ENCODE measurements around the gene NIPBL. TPM values are rescaled to one million over a fixed set of nuclear protein-coding genes. Genes with fewer than 3 reads are reported as not detected.

NIPBL gene
- polyA plus RNA-seq, 4 donors = 57.9 to 83.6 (median 73.0) TPM

- peak in 3 of 4 donors; percentile 20 to 27 (median 24) for DNase-seq (ENCODE audit: low read depth in 4 of 4, low spot score in 3 of 4)
Observed at GRCh38 chr5:36944607-36945225, 68.1 kb downstream of the NIPBL start.

- no peak for DNase-seq (ENCODE audit: low read depth in 4 of 4, low spot score in 3 of 4)
Observed at GRCh38 chr5:36945687-36946086, 69.1 kb downstream of the NIPBL start.

- DNase-seq (ENCODE audit: low read depth in 4 of 4, low spot score in 3 of 4) = no peak
Observed at GRCh38 chr5:36946101-36946500, 69.5 kb downstream of the NIPBL start.

GRCh38 chr5:36948041-36948440 lies 71.5 kb downstream of the NIPBL start:
- no peak for DNase-seq (ENCODE audit: low read depth in 4 of 4, low spot score in 3 of 4)

GRCh38 chr5:36948650-36949049 lies 72.1 kb downstream of the NIPBL start:
- no peak for DNase-seq (ENCODE audit: low read depth in 4 of 4, low spot score in 3 of 4)

- no peak for DNase-seq (ENCODE audit: low read depth in 4 of 4, low spot score in 3 of 4)
Observed at GRCh38 chr5:36949593-36949992, 73.0 kb downstream of the NIPBL start.

- DNase-seq (ENCODE audit: low read depth in 4 of 4, low spot score in 3 of 4) = peak in 1 of 4 donors; percentile 9
Observed at GRCh38 chr5:36950586-36951457, 74.3 kb downstream of the NIPBL start.

GRCh38 chr5:36953043-36953442 lies 76.5 kb downstream of the NIPBL start:
- DNase-seq (ENCODE audit: low read depth in 4 of 4, low spot score in 3 of 4) = no peak

- DNase-seq (ENCODE audit: low read depth in 4 of 4, low spot score in 3 of 4) = no peak
Observed at GRCh38 chr5:36957953-36958537, 81.5 kb downstream of the NIPBL start.

GRCh38 chr5:36958612-36959011 lies 82.0 kb downstream of the NIPBL start:
- DNase-seq (ENCODE audit: low read depth in 4 of 4, low spot score in 3 of 4) = no peak

GRCh38 chr5:36965179-36965578 lies 88.6 kb downstream of the NIPBL start:
- no peak for DNase-seq (ENCODE audit: low read depth in 4 of 4, low spot score in 3 of 4)

- DNase-seq (ENCODE audit: low read depth in 4 of 4, low spot score in 3 of 4) = no peak
Observed at GRCh38 chr5:36969700-36970395, 93.3 kb downstream of the NIPBL start.

- no peak for DNase-seq (ENCODE audit: low read depth in 4 of 4, low spot score in 3 of 4)
Observed at GRCh38 chr5:36978196-36978595, 101.6 kb downstream of the NIPBL start.

GRCh38 chr5:36982146-36982545 lies 105.6 kb downstream of the NIPBL start:
- DNase-seq (ENCODE audit: low read depth in 4 of 4, low spot score in 3 of 4) = no peak

GRCh38 chr5:36985387-36985786 lies 108.8 kb downstream of the NIPBL start:
- no peak for DNase-seq (ENCODE audit: low read depth in 4 of 4, low spot score in 3 of 4)

GRCh38 chr5:36988396-36988795 lies 111.8 kb downstream of the NIPBL start:
- no peak for DNase-seq (ENCODE audit: low read depth in 4 of 4, low spot score in 3 of 4)

- DNase-seq (ENCODE audit: low read depth in 4 of 4, low spot score in 3 of 4) = no peak
Observed at GRCh38 chr5:36998578-36998977, 122.0 kb downstream of the NIPBL start.

- DNase-seq (ENCODE audit: low read depth in 4 of 4, low spot score in 3 of 4) = no peak
Observed at GRCh38 chr5:37002176-37002751, 125.7 kb downstream of the NIPBL start.

GRCh38 chr5:37005252-37005651 lies 128.7 kb downstream of the NIPBL start:
- DNase-seq (ENCODE audit: low read depth in 4 of 4, low spot score in 3 of 4) = no peak

- DNase-seq (ENCODE audit: low read depth in 4 of 4, low spot score in 3 of 4) = peak in 1 of 4 donors; percentile 4
Observed at GRCh38 chr5:37005946-37006540, 129.5 kb downstream of the NIPBL start.

Data from left renal pelvis (tissue), 4 donors.